Measurements from ENCODE around the gene CPNE7. TPM values are rescaled to one million over a fixed set of nuclear protein-coding genes. Genes with fewer than 3 reads are reported as not detected.

Gene CPNE7
- total and polyA plus RNA-seq, 2 experiments from 2014 or later: 8.7 to 24.8 TPM

DNA sequence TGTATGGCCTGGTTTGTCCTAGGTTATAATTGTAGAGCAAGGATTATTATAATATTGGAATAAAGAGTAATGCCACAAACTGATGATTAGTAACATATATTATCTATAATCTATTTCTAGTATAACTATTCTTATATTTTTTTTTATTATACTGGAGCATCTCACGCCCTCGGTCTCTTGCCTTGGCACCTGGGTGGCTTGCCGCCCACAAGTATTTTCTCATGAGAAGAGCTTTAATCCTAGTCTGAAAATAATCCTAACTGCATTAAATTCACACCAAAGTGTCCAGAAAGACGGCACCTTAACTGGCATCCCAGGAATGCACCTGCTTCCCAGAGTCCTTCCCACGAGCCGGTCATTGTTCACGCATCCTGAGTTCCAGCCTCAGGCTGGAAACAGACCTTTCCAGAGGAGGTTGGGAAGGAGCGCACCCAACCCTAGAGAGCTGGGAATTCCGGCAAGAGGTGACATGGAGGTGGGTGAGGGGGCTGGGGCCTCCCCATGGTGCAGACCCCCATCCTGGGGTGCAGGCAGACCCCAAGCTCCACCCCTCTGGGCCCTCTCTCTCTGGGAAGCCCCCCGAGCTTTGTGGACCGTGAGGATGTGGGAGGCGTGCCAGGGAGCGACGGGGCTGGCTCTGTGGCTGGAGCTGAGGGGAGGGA, 66.0 kb downstream of the CPNE7 start:
- Histone ChIP-seq H3K4me2 (peak overlapping the region; percentile 81), H3K36me3 (replicated peaks; ENCODE audit: insufficient read depth, low read depth) (no peaks in the 10 kb centered on the region), H3K27me3 (no peaks in the 10 kb centered on the region), H3K4me3 (no peak overlapping the region), H3K27ac (no peak overlapping the region), H4K20me1 (ENCODE audit: insufficient read depth, poor library complexity, severe bottlenecking) (no peaks in the 10 kb centered on the region), H3K79me2 (no peaks in the 10 kb centered on the region), H3K9me3 (ENCODE audit: low read depth) (no peaks in the 10 kb centered on the region), H3K9me2 (replicated peaks; ENCODE audit: insufficient read depth) (no peaks in the 10 kb centered on the region), H2AFZ (no peak overlapping the region), H3K4me1 (ENCODE audit: insufficient read depth) (peaks cover 7% of the 10 kb centered on the region)
- 65% methylated on average over 13 of the region's 14 CpGs for WGBS (ENCODE audit: low lambda C conversion rate, missing lambda C conversion rate)
- TF ChIP-seq, protein P1, sequence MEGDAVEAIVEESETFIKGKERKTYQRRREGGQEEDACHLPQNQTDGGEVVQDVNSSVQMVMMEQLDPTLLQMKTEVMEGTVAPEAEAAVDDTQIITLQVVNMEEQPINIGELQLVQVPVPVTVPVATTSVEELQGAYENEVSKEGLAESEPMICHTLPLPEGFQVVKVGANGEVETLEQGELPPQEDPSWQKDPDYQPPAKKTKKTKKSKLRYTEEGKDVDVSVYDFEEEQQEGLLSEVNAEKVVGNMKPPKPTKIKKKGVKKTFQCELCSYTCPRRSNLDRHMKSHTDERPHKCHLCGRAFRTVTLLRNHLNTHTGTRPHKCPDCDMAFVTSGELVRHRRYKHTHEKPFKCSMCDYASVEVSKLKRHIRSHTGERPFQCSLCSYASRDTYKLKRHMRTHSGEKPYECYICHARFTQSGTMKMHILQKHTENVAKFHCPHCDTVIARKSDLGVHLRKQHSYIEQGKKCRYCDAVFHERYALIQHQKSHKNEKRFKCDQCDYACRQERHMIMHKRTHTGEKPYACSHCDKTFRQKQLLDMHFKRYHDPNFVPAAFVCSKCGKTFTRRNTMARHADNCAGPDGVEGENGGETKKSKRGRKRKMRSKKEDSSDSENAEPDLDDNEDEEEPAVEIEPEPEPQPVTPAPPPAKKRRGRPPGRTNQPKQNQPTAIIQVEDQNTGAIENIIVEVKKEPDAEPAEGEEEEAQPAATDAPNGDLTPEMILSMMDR (IDR thresholded peaks at IDR 0.05; ENCODE audit: poor library complexity): no peak
- TF ChIP-seq EZH2 (IDR thresholded peaks at IDR 0.05; ENCODE audit: borderline replicate concordance) (no peak), EZH2phosphoT487 (IDR thresholded peaks at IDR 0.05; ENCODE audit: low read depth, severe bottlenecking, unreplicated experiment) (no peak)
- no peak for DNase-seq (ENCODE audit: low spot score)

DNA sequence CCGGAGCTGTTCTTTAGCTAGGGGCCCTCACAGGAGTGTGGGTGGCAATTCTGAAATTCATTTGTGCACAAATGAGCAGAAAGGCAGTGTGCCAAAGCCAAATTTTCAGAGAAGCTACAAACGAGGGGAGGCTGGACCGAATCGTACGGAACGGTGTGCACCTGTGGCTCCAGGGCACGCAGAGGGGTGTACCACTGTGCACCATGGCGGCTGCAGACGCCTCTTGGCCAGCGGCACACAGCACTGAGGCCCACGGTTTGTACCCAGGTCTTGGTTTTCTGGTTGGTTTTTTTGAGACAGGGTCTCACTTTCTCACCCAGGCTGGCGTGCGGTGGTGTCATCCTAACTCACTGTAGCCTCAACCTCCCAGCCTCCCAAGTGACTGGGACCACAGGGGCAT, 67.0 kb downstream of the CPNE7 start:
- H3K27me3 ChIP-seq: no peaks in the 10 kb centered on the region
- no peak overlapping the region for H2AFZ ChIP-seq
- H3K4me1 ChIP-seq (ENCODE audit: insufficient read depth): peaks cover 7% of the 10 kb centered on the region
- H3K4me2 ChIP-seq: no peak overlapping the region
- no peaks in the 10 kb centered on the region for H3K9me2 ChIP-seq (replicated peaks; ENCODE audit: insufficient read depth)
- H3K9me3 ChIP-seq (ENCODE audit: low read depth): no peaks in the 10 kb centered on the region
- no peaks in the 10 kb centered on the region for H3K36me3 ChIP-seq (replicated peaks; ENCODE audit: insufficient read depth, low read depth)
- TF ChIP-seq EZH2 (IDR thresholded peaks at IDR 0.05; ENCODE audit: borderline replicate concordance): no peak
- TF ChIP-seq, protein P1 (IDR thresholded peaks at IDR 0.05; ENCODE audit: poor library complexity): no peak
- H3K27ac ChIP-seq: no peak overlapping the region
- no peaks in the 10 kb centered on the region for H3K79me2 ChIP-seq
- no peak overlapping the region for H3K4me3 ChIP-seq
- H4K20me1 ChIP-seq (ENCODE audit: insufficient read depth, poor library complexity, severe bottlenecking): no peaks in the 10 kb centered on the region
- no peak for DNase-seq (ENCODE audit: low spot score)
- 89% methylated on average over 13 of the region's 13 CpGs for WGBS (ENCODE audit: low lambda C conversion rate, missing lambda C conversion rate)

DNA sequence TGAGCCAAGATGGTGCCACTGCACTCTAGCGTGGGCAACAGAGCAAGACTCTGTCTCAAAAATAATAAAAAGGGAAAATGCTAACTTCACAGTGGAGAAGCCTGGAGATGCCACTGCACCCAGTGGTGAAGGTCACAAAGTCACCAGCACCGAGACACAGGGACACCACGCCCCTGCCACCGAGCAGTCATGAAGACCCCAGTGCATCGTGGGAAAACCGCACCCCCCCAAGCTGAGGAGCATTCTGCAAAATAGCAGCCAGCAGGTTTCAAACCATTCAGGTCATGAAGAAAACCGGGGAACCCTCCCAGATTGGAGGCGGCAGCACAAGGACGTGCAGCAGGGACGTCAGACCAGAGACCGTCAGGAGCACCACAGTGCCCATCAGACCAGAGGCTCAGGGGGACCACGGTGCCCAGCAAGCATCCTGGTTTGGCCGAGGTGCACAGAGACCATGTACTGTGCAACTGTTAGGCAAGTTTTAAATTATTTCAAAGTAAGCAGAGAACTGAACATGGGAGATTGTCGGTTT, 68.3 kb downstream of the CPNE7 start:
- H3K79me2 ChIP-seq: no peaks in the 10 kb centered on the region
- H3K9me2 ChIP-seq (replicated peaks; ENCODE audit: insufficient read depth): no peaks in the 10 kb centered on the region
- H2AFZ ChIP-seq: no peak overlapping the region
- no peaks in the 10 kb centered on the region for H3K9me3 ChIP-seq (ENCODE audit: low read depth)
- H3K4me1 ChIP-seq (ENCODE audit: insufficient read depth): peaks cover 7% of the 10 kb centered on the region
- H4K20me1 ChIP-seq (ENCODE audit: insufficient read depth, poor library complexity, severe bottlenecking): no peaks in the 10 kb centered on the region
- TF ChIP-seq EZH2phosphoT487 (IDR thresholded peaks at IDR 0.05; ENCODE audit: low read depth, severe bottlenecking, unreplicated experiment): no peak
- TF ChIP-seq, protein P1 (IDR thresholded peaks at IDR 0.05; ENCODE audit: poor library complexity): no peak
- DNase-seq (ENCODE audit: low spot score): no peak
- 89% methylated on average over 14 of the region's 14 CpGs for WGBS (ENCODE audit: low lambda C conversion rate, missing lambda C conversion rate)
- H3K27ac ChIP-seq: no peak overlapping the region
- no peaks in the 10 kb centered on the region for H3K36me3 ChIP-seq (replicated peaks; ENCODE audit: insufficient read depth, low read depth)
- no peak overlapping the region for H3K4me2 ChIP-seq
- no peaks in the 10 kb centered on the region for H3K27me3 ChIP-seq
- no peak overlapping the region for H3K4me3 ChIP-seq
